K562 (cell line): ENCODE data around the gene TARS3. TPM values are rescaled to one million over a fixed set of nuclear protein-coding genes. Genes with fewer than 3 reads are reported as not detected.
A peak's percentile ranks its signal among the peaks of the same experiment; 100 is the strongest.

Experiments
- CBX5 ChIP-seq: IDR thresholded peaks from 2 replicates; pipeline ENCODE4 v1.6.1; 2014; ENCODE audit warnings: low read depth, borderline replicate concordance
- CREB3L1 ChIP-seq: fragments of 450-650 bp; IDR thresholded peaks from 2 replicates; pipeline ENCODE4 v1.6.1; 2014; ENCODE audit warnings: low read depth, mild to moderate bottlenecking, moderate library complexity, borderline replicate concordance
- CXXC5 ChIP-seq: fragments of 250-450 bp; sonication (Bioruptor Pico); IDR thresholded peaks from 2 replicates; pipeline ENCODE4 v1.8.0; 2022; ENCODE audit warnings: inconsistent platforms, mild to moderate bottlenecking, moderate library complexity
- ELF4 ChIP-seq: fragments of 450-650 bp; formaldehyde crosslinking; IDR thresholded peaks from 2 replicates; pipeline ENCODE4 v1.4.0; 2022; ENCODE audit warnings: missing genetic modification characterization
- ETV5 ChIP-seq: sonication (generic); formaldehyde crosslinking; IDR thresholded peaks from 2 replicates; pipeline ENCODE4 v1.4.0; 2020; ENCODE audit warnings: low read depth, mild to moderate bottlenecking, missing genetic modification reagents
- FOXA3 ChIP-seq, 2 experiments: fragments of 450-650 bp in 1 of 2; sonication (generic) in 1 of 2; formaldehyde crosslinking; IDR thresholded peaks in 1 of 2; conservative IDR thresholded peaks in 1 of 2; 2 replicates each; pipeline versions ENCODE4 v1.4.0 to v1.8.0; 2020 to 2022; ENCODE audit warnings: mild to moderate bottlenecking in 2 of 2, missing genetic modification reagents in 1 of 2
- HMG20B ChIP-seq: fragments of 250-450 bp; sonication (Bioruptor Pico); IDR thresholded peaks from 2 replicates; pipeline ENCODE4 v1.5.0; 2021; ENCODE audit warnings: mild to moderate bottlenecking
- MAFK ChIP-seq: IDR thresholded peaks from 2 replicates; pipeline ENCODE4 v1.6.1; 2011; ENCODE audit warnings: low read length, improper control_type of control experiment
- NFIC ChIP-seq: fragments of 450-650 bp; IDR thresholded peaks from 2 replicates; pipeline ENCODE4 v1.6.1; 2017; ENCODE audit warnings: mild to moderate bottlenecking, inconsistent platforms
- RNF2 ChIP-seq: sonication (generic); IDR thresholded peaks from 2 replicates; pipeline ENCODE4 v1.6.1; 2016
- SP1 ChIP-seq: sonication (generic); formaldehyde crosslinking; IDR thresholded peaks from 2 replicates; pipeline ENCODE4 v1.8.1; 2022; ENCODE audit warnings: mild to moderate bottlenecking, missing genetic modification reagents
- TEAD1 ChIP-seq, 2 experiments: fragments of 450-650 bp in 1 of 2; sonication (generic) in 1 of 2; formaldehyde crosslinking; IDR thresholded peaks; 2 replicates each; pipeline versions ENCODE4 v1.4.0 to v1.8.0; 2020 to 2022; ENCODE audit warnings: mild to moderate bottlenecking in 2 of 2, missing genetic modification reagents in 1 of 2
- TSHZ1 ChIP-seq: fragments of 250-450 bp; sonication (Bioruptor Pico); IDR thresholded peaks from 2 replicates; pipeline ENCODE4 v1.4.0; 2020; ENCODE audit warnings: mild to moderate bottlenecking, moderate library complexity
- ZBTB7A ChIP-seq: IDR thresholded peaks from 2 replicates; pipeline ENCODE4 v1.6.1; 2011; ENCODE audit warnings: low read depth, mild to moderate bottlenecking, low read length, moderate library complexity, borderline replicate concordance; ENCODE audit not compliant: control insufficient read depth
- ZNF347 ChIP-seq: fragments of 450-650 bp; formaldehyde crosslinking; IDR thresholded peaks from 2 replicates; pipeline ENCODE4 v1.4.0; 2020; ENCODE audit warnings: low read depth, mild to moderate bottlenecking, moderate library complexity
- ZNF384 ChIP-seq: IDR thresholded peaks from 2 replicates; pipeline ENCODE4 v1.6.1; 2012; ENCODE audit warnings: low read depth, low read length, improper control_type of control experiment
- ZNF717 ChIP-seq: fragments of 250-450 bp; sonication (Bioruptor Pico); IDR thresholded peaks from 2 replicates; pipeline ENCODE4 v1.5.0; 2021
- ZNF79 ChIP-seq: fragments of 250-450 bp; sonication (Bioruptor Pico); IDR thresholded peaks from 2 replicates; pipeline ENCODE4 v1.4.0; 2020; ENCODE audit warnings: low read depth, mild to moderate bottlenecking, moderate library complexity
- polyA plus RNA-seq, 8 experiments: library from polyadenylated mRNA; depleted of rRNA in 4 of 8; stranded (reverse) in 5 of 8; unstranded in 3 of 8; fragments of >200 nt; fragmentation: Nextera tagmentation in 2 of 8; fragmentation: Illumina TruSeq in 1 of 8; extraction: Ambion mirVana in 2 of 8; extraction: Trizol in 1 of 8; gene quantifications; 2 replicates each; pipeline versions ENCODE4 v1.2.1 to v1.2.3, GENCODE V29; 2011 to 2014; ENCODE audit warnings: inconsistent platforms in 1 of 8, missing spikeins in 1 of 8
- total RNA-seq, 7 experiments: library from RNA; depleted of rRNA in 6 of 7; stranded (reverse); fragments of >200 nt in 6 of 7; fragmentation: Illumina TruSeq in 2 of 7; extraction: Trizol in 2 of 7; gene quantifications; 2 replicates each; pipeline versions ENCODE4 v1.2.1 to v1.2.3, GENCODE V29; 2011 to 2021; ENCODE audit warnings: low replicate concordance in 1 of 7
- TF ChIP-seq, protein P1 (sequence below): sonication (generic); formaldehyde crosslinking; IDR thresholded peaks from 2 replicates; pipeline ENCODE4 v1.9.0; 2022; ENCODE audit warnings: mild to moderate bottlenecking, missing genetic modification reagents
- TF ChIP-seq, protein P2 (sequence below), 3 experiments: IDR thresholded peaks in 2 of 3; conservative IDR thresholded peaks in 1 of 3; 2 replicates each; pipeline ENCODE4 v1.5.1; 2011 to 2012; ENCODE audit warnings: low read length in 3 of 3, mild to moderate bottlenecking in 3 of 3, control low read depth in 2 of 3, improper control_type of control experiment in 1 of 3, inconsistent platforms in 1 of 3, low read depth in 1 of 3, mixed read lengths in 1 of 3, moderate library complexity in 1 of 3; ENCODE audit not compliant: insufficient read depth in 2 of 3

Gene TARS3
- total and polyA plus RNA-seq, 9 of the 15 experiments (the other 6 are each of a cell fraction or from before 2014, with no cell fraction given): 2.1 to 14.7 (median 9.8) TPM

DNA sequence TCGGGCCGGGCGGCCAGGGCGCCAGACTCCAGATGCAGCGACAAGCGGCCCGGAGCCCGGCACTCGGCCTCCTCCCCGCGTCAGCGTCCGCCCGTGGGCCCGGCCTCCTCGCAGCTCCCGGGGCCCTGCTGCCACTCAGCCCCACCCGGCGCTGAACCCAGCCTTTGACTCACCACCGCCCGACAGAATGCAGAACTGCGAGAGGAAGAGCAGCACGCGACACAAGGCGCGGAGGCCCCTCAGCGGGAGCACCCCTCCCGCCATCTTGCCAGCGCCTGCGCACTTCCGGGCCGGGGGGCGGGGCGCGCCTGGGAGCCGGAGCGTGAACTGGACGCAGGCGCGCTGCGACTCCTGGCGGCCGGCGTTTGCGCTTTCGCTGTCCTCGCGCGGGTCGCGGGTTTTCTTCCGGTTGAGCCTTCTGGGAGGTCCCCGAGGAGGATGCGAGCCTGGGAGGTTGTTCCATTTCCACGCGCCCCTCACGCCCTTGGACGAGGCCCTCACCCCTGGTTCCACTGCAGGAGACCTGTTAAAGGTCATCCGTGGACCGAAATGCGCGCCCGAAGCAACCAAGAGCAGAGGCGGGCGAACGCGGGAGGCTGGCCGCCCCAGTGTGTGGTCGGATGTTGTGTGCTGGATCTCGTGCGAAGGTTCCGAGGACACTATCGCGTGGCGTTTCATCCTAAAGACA is 72.0 kb downstream of the TARS3 start, which contains the start of gene TM2D3 (continued):
- TF ChIP-seq, protein P1, sequence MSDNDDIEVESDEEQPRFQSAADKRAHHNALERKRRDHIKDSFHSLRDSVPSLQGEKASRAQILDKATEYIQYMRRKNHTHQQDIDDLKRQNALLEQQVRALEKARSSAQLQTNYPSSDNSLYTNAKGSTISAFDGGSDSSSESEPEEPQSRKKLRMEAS (CRISPR knock-in tag): peak; percentile 85
- TF ChIP-seq ZNF384 (no peak), TSHZ1 (CRISPR knock-in tag) (no peak), CXXC5 (CRISPR knock-in tag) (peak; percentile 97), HMG20B (CRISPR knock-in tag) (no peak), SP1 (CRISPR knock-in tag) (peak; percentile 82), ZBTB7A (peak; percentile 56), ETV5 (CRISPR knock-in tag) (peak; percentile 95), TEAD1 (CRISPR knock-in tag; IDR thresholded peaks at IDR 0.05) (peak; percentile 62 to 95), NFIC (peak; percentile 48), ZNF79 (CRISPR knock-in tag) (no peak), FOXA3 (CRISPR knock-in tag; conservative IDR thresholded peaks at IDR 0.05 in 1 of 2, IDR thresholded peaks at IDR 0.05 in 1 of 2) (no peak), MAFK (no peak), ZNF347 (CRISPR knock-in tag) (no peak), CREB3L1 (peak; percentile 50; the same call in 1 of the 2 replicates), RNF2 (0 out of 2 replicates have a peak, but pooled peaks have one; percentile 23), ZNF717 (CRISPR knock-in tag) (no peak), ELF4 (CRISPR knock-in tag) (peak; percentile 69; the same call in 1 of the 2 replicates), CBX5 (no peak)
- TF ChIP-seq, protein P2, sequence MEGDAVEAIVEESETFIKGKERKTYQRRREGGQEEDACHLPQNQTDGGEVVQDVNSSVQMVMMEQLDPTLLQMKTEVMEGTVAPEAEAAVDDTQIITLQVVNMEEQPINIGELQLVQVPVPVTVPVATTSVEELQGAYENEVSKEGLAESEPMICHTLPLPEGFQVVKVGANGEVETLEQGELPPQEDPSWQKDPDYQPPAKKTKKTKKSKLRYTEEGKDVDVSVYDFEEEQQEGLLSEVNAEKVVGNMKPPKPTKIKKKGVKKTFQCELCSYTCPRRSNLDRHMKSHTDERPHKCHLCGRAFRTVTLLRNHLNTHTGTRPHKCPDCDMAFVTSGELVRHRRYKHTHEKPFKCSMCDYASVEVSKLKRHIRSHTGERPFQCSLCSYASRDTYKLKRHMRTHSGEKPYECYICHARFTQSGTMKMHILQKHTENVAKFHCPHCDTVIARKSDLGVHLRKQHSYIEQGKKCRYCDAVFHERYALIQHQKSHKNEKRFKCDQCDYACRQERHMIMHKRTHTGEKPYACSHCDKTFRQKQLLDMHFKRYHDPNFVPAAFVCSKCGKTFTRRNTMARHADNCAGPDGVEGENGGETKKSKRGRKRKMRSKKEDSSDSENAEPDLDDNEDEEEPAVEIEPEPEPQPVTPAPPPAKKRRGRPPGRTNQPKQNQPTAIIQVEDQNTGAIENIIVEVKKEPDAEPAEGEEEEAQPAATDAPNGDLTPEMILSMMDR (IDR thresholded peaks at IDR 0.05 in 2 of 3, conservative IDR thresholded peaks at IDR 0.05 in 1 of 3; ENCODE audit: insufficient read depth in 2 of 3, low read depth in 1 of 3, low read length in 3 of 3): peak; percentile 63 to 72 (median 64)
